Measurements from ENCODE around the gene TBKBP1.

DNA sequence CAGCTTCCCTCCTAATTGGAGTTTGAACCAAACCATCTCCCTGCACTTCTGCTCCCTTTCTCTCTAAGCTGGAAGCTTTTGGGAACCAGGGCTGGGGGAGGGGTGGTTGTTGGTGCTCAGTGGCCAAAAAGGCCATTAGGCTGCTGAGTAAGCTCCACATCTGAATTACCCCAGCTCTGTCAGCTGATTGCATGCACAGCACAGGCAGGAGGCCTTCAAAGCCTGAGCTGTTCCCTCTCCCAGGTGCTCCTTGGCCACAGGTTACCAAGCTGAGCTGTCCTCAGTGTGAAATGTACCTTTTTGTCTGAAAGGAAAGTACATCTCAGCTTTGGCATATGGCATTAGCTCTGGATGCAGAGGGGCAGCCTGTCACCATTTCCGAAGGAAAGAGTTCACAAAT, 6.2 kb upstream of the TBKBP1 start:
- TF ChIP-seq CTCF (IDR thresholded peaks at IDR 0.05) (no peak), POLR2A (IDR thresholded peaks at IDR 0.05) (no peak)

Measured in esophagus squamous epithelium (tissue), 4 donors.